ENCODE measurements around the gene CLN6.

GRCh38 chr15:68192804-68193486 is 36.6 kb downstream of the CLN6 start:
- no peak for TF ChIP-seq CTCF (IDR thresholded peaks at IDR 0.05)
- TF ChIP-seq POLR2AphosphoS5 (IDR thresholded peaks at IDR 0.05) = no peak
- no peak for TF ChIP-seq EP300 (IDR thresholded peaks at IDR 0.05)
- TF ChIP-seq POLR2A (IDR thresholded peaks at IDR 0.05) = no peak
